Endodermal cell (in vitro differentiated cells): Measurements from ENCODE around the gene POU2F3. TPM values are rescaled to one million over a fixed set of nuclear protein-coding genes. Genes with fewer than 3 reads are reported as not detected.

Experiments
- DNase-seq: peaks from one replicate; pipeline ENCODE4 v3.0.0-alpha.2; 2017
- H3K27ac ChIP-seq: 2 replicates; pipeline ENCODE4 v1.5.1; 2013; ENCODE audit warnings: mild to moderate bottlenecking, low read depth, low read length, moderate library complexity
- H3K27me3 ChIP-seq: 2 replicates; pipeline ENCODE4 v1.6.1; 2013; ENCODE audit warnings: mild to moderate bottlenecking, low read length, moderate library complexity; ENCODE audit not compliant: insufficient read depth, control insufficient read depth, poor library complexity, severe bottlenecking
- H3K36me3 ChIP-seq: 2 replicates; pipeline ENCODE4 v1.7.0; 2013; ENCODE audit warnings: mild to moderate bottlenecking, low read length, moderate library complexity; ENCODE audit not compliant: control insufficient read depth, insufficient read depth
- H3K4me1 ChIP-seq: one replicate; pipeline ENCODE4 v1.7.0; 2013; ENCODE audit warnings: low read length; ENCODE audit not compliant: control insufficient read depth, insufficient read depth
- H3K4me3 ChIP-seq: 2 replicates; pipeline ENCODE4 v1.5.1; 2013; ENCODE audit warnings: mild to moderate bottlenecking, low read length, moderate library complexity
- H3K9ac ChIP-seq: 2 replicates; pipeline ENCODE4 v1.6.1; 2013; ENCODE audit warnings: mild to moderate bottlenecking, low read length, moderate library complexity; ENCODE audit not compliant: poor library complexity, severe bottlenecking; ENCODE audit errors: extremely low read depth
- H3K9me3 ChIP-seq: 2 replicates; pipeline ENCODE4 v1.6.1; 2013; ENCODE audit warnings: mild to moderate bottlenecking, low read length, moderate library complexity; ENCODE audit not compliant: control insufficient read depth
- H3K27ac Mint-ChIP-seq: 2 replicates; pipeline ENCODE4 v1.8.0; 2020; ENCODE audit warnings: mixed read lengths
- H3K27me3 Mint-ChIP-seq: 2 replicates; pipeline ENCODE4 v1.8.0; 2021; ENCODE audit warnings: mild to moderate bottlenecking, mixed read lengths; ENCODE audit not compliant: insufficient read depth
- H3K36me3 Mint-ChIP-seq: 2 replicates; pipeline ENCODE4 v1.8.0; 2020; ENCODE audit warnings: low read depth, mixed read lengths
- H3K4me1 Mint-ChIP-seq: 2 replicates; pipeline ENCODE4 v1.8.0; 2020; ENCODE audit warnings: mixed read lengths
- H3K4me3 Mint-ChIP-seq: 2 replicates; pipeline ENCODE4 v1.8.0; 2020; ENCODE audit warnings: mild to moderate bottlenecking, moderate library complexity, mixed read lengths
- H3K9me3 Mint-ChIP-seq: 2 replicates; pipeline ENCODE4 v1.8.0; 2020; ENCODE audit warnings: mild to moderate bottlenecking, mixed read lengths
- WGBS, 2 experiments: methylation state at CpG; one replicate each; pipeline versions ENCODE4 v1.1.5 to v1.1.7; 2013; ENCODE audit warnings: missing lambda C conversion rate in 2 of 2, mixed read lengths in 1 of 2; ENCODE audit not compliant: insufficient coverage in 1 of 2, insufficient read length in 1 of 2; 5-methylcytosine and 5-hydroxymethylcytosine counted together
- total RNA-seq, 2 donors: library from RNA; stranded (reverse); fragmentation: NEBNext Ultra II Directional in 1 of 2; extraction: Animal tissue kit (Norgen Biotek cat#: 25700) in 1 of 2; gene quantifications; 2 replicates in 1 of 2; 3 replicates in 1 of 2; pipeline ENCODE4 v1.2.1, GENCODE V29; 2021
- TF ChIP-seq, protein P1 (sequence below): fragments of 200-600 bp; sonication (generic); conservative IDR thresholded peaks from 2 replicates; pipeline ENCODE4 v1.5.0; 2021; ENCODE audit warnings: antibody characterized with exemption, mild to moderate bottlenecking

POU2F3 gene
- total RNA-seq, 2 donors from 2014 or later = 0.46 TPM; not detected in 1

GRCh38 chr11:120270386-120270785 is 30.4 kb downstream of the POU2F3 start:
- WGBS, 2 experiments = 71 to 89% methylated on average over 1 of the region's 1 CpG
- no peak overlapping the region for H3K9ac ChIP-seq

GRCh38 chr11:120271672-120272071 is 31.7 kb downstream of the POU2F3 start:
- no peaks in the 10 kb centered on the region for H3K36me3 ChIP-seq
- H3K4me1 Mint-ChIP-seq = no peaks in the 10 kb centered on the region
- H3K27ac ChIP-seq = no peak overlapping the region
- 95 to 100% methylated on average over 1 to 5 of the region's 5 CpGs for WGBS, 2 experiments
- H3K4me1 ChIP-seq = no peaks in the 10 kb centered on the region
- no peaks in the 10 kb centered on the region for H3K9me3 ChIP-seq
- H3K9ac ChIP-seq = no peak overlapping the region
- no peaks in the 10 kb centered on the region for H3K9me3 Mint-ChIP-seq
- H3K27me3 ChIP-seq = peaks cover 8% of the 10 kb centered on the region
- H3K4me3 ChIP-seq = no peak overlapping the region
- H3K27ac Mint-ChIP-seq = no peak overlapping the region
- H3K36me3 Mint-ChIP-seq = no peaks in the 10 kb centered on the region
- H3K4me3 Mint-ChIP-seq = no peak overlapping the region
- peaks cover 19% of the 10 kb centered on the region for H3K27me3 Mint-ChIP-seq
- DNase-seq = no peak
- TF ChIP-seq, protein P1, sequence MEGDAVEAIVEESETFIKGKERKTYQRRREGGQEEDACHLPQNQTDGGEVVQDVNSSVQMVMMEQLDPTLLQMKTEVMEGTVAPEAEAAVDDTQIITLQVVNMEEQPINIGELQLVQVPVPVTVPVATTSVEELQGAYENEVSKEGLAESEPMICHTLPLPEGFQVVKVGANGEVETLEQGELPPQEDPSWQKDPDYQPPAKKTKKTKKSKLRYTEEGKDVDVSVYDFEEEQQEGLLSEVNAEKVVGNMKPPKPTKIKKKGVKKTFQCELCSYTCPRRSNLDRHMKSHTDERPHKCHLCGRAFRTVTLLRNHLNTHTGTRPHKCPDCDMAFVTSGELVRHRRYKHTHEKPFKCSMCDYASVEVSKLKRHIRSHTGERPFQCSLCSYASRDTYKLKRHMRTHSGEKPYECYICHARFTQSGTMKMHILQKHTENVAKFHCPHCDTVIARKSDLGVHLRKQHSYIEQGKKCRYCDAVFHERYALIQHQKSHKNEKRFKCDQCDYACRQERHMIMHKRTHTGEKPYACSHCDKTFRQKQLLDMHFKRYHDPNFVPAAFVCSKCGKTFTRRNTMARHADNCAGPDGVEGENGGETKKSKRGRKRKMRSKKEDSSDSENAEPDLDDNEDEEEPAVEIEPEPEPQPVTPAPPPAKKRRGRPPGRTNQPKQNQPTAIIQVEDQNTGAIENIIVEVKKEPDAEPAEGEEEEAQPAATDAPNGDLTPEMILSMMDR = no peak

More at GRCh38 chr11:120270386-120270785, 30.4 kb downstream of the POU2F3 start:
- Mint-ChIP-seq H3K27ac (no peak overlapping the region), H3K4me1 (no peaks in the 10 kb centered on the region), H3K27me3 (peaks cover 26% of the 10 kb centered on the region), H3K9me3 (no peaks in the 10 kb centered on the region), H3K4me3 (no peak overlapping the region), H3K36me3 (no peaks in the 10 kb centered on the region)
- Histone ChIP-seq H3K27me3 (peaks cover 8% of the 10 kb centered on the region), H3K36me3 (no peaks in the 10 kb centered on the region), H3K4me1 (no peaks in the 10 kb centered on the region), H3K9me3 (no peaks in the 10 kb centered on the region), H3K27ac (no peak overlapping the region), H3K4me3 (no peak overlapping the region)
- TF ChIP-seq, protein P1 = no peak
- no peak for DNase-seq

GRCh38 chr11:120272303-120272702 is 32.4 kb downstream of the POU2F3 start:
- H3K9me3 ChIP-seq = no peaks in the 10 kb centered on the region
- H3K4me3 ChIP-seq = no peak overlapping the region
- Mint-ChIP-seq H3K9me3 (no peaks in the 10 kb centered on the region), H3K36me3 (no peaks in the 10 kb centered on the region), H3K27me3 (peaks cover 19% of the 10 kb centered on the region), H3K4me1 (no peaks in the 10 kb centered on the region), H3K27ac (no peak overlapping the region), H3K4me3 (no peak overlapping the region)
- DNase-seq = no peak
- WGBS, 2 experiments = 86 to 100% methylated on average over 1 to 2 of the region's 2 CpGs
- TF ChIP-seq, protein P1 = no peak
- H3K27me3 ChIP-seq = peaks cover 8% of the 10 kb centered on the region
- H3K4me1 ChIP-seq = no peaks in the 10 kb centered on the region
- H3K9ac ChIP-seq = no peak overlapping the region
- H3K36me3 ChIP-seq = no peaks in the 10 kb centered on the region
- H3K27ac ChIP-seq = no peak overlapping the region
